Fibroblast of lung (primary cell): ENCODE data around the gene SETBP1.

Experiments used
- CTCF ChIP-seq, 2 donors: IDR thresholded peaks in 1 of 2; conservative IDR thresholded peaks in 1 of 2; 1 replicate in 1 of 2; 2 replicates in 1 of 2; pipeline ENCODE4 v1.5.1; 2011 to 2012; ENCODE audit warnings: low read length in 2 of 2, control low read depth in 1 of 2, inconsistent platforms in 1 of 2, low read depth in 1 of 2, mild to moderate bottlenecking in 1 of 2
- EZH2 ChIP-seq: IDR thresholded peaks from 2 replicates; pipeline ENCODE4 v1.5.1; 2012; ENCODE audit warnings: low read length, control low read depth, mild to moderate bottlenecking; ENCODE audit errors: missing control alignments

- TF ChIP-seq CTCF (conservative IDR thresholded peaks at IDR 0.05 in 1 of 2, IDR thresholded peaks at IDR 0.05 in 1 of 2; ENCODE audit: low read depth in 1 of 2, low read length in 2 of 2), result no peak
- TF ChIP-seq EZH2, result no peak
Measured at GRCh38 chr18:44771572-44771955, 90.9 kb downstream of the SETBP1 start.
